HepG2 (cell line): ENCODE results near the gene OVOL2. TPM values are rescaled to one million over a fixed set of nuclear protein-coding genes. Genes with fewer than 3 reads are reported as not detected.
A peak's percentile ranks its signal among the peaks of the same experiment; 100 is the strongest.

Experiments used
- ARID4A ChIP-seq: sonication (generic); formaldehyde crosslinking; IDR thresholded peaks from 2 replicates; pipeline ENCODE4 v1.5.0; 2020; ENCODE audit warnings: mild to moderate bottlenecking, missing genetic modification reagents, borderline replicate concordance
- FOSL2 ChIP-seq: sonication (generic); formaldehyde crosslinking; IDR thresholded peaks from 2 replicates; pipeline ENCODE4 v1.4.0; 2020; ENCODE audit warnings: missing genetic modification reagents
- HMG20A ChIP-seq: IDR thresholded peaks from 2 replicates; pipeline ENCODE4 v1.6.1; 2016; ENCODE audit warnings: borderline replicate concordance
- KAT7 ChIP-seq: IDR thresholded peaks from 2 replicates; pipeline ENCODE4 v1.6.1; 2018; ENCODE audit warnings: borderline replicate concordance, missing compliant biosample characterization
- PLRG1 ChIP-seq: fragments of 450-650 bp; conservative IDR thresholded peaks from 2 replicates; pipeline ENCODE4 v1.6.1; 2016
- SIX1 ChIP-seq: sonication (generic); formaldehyde crosslinking; IDR thresholded peaks from 2 replicates; pipeline ENCODE4 v1.4.0; 2020; ENCODE audit warnings: missing genetic modification reagents, borderline replicate concordance
- TEF ChIP-seq: sonication (generic); formaldehyde crosslinking; IDR thresholded peaks from 2 replicates; pipeline ENCODE4 v1.5.0; 2020; ENCODE audit warnings: missing genetic modification reagents
- TIGD3 ChIP-seq: sonication (generic); formaldehyde crosslinking; IDR thresholded peaks from 2 replicates; pipeline ENCODE4 v1.5.1; 2020; ENCODE audit warnings: mild to moderate bottlenecking, missing genetic modification reagents, borderline replicate concordance
- ZNF232 ChIP-seq: sonication (generic); formaldehyde crosslinking; IDR thresholded peaks from 2 replicates; pipeline ENCODE4 v1.4.0; 2020; ENCODE audit warnings: missing genetic modification reagents, borderline replicate concordance
- ZNF235 ChIP-seq: sonication (generic); formaldehyde crosslinking; IDR thresholded peaks from 2 replicates; pipeline ENCODE4 v1.8.1; 2023; ENCODE audit warnings: mild to moderate bottlenecking, missing genetic modification reagents, borderline replicate concordance
- ZNF274 ChIP-seq: sonication (generic); formaldehyde crosslinking; IDR thresholded peaks from 2 replicates; pipeline ENCODE4 v1.5.1; 2020; ENCODE audit warnings: mild to moderate bottlenecking, missing genetic modification reagents
- ZNF350 ChIP-seq: sonication (generic); formaldehyde crosslinking; IDR thresholded peaks from 2 replicates; pipeline ENCODE4 v1.4.0; 2020; ENCODE audit warnings: mild to moderate bottlenecking, low read depth, missing genetic modification reagents, borderline replicate concordance
- ZNF619 ChIP-seq: sonication (generic); formaldehyde crosslinking; IDR thresholded peaks from 2 replicates; pipeline ENCODE4 v1.4.0; 2020; ENCODE audit warnings: mild to moderate bottlenecking, missing genetic modification reagents
- ZNF747 ChIP-seq: sonication (generic); formaldehyde crosslinking; IDR thresholded peaks from 2 replicates; pipeline ENCODE4 v1.8.1; 2023; ENCODE audit warnings: missing genetic modification reagents, mild to moderate bottlenecking, borderline replicate concordance
- polyA plus RNA-seq, 8 experiments: library from polyadenylated mRNA; depleted of rRNA in 3 of 8; stranded (reverse) in 7 of 8; unstranded in 1 of 8; fragments of >200 nt; fragmentation: Illumina TruSeq in 4 of 8; extraction: Trizol in 4 of 8; gene quantifications; 2 replicates each; pipeline versions ENCODE4 v1.2.1 to v1.2.3, GENCODE V29; 2011 to 2016; ENCODE audit warnings: low read depth in 4 of 8, missing spikeins in 1 of 8, mixed read lengths in 1 of 8; ENCODE audit not compliant: insufficient read depth in 1 of 8
- total RNA-seq, 5 experiments: library from RNA; depleted of rRNA; stranded (reverse); fragments of >200 nt; fragmentation: Illumina TruSeq; extraction: Trizol; gene quantifications; 2 replicates each; pipeline ENCODE4 v1.2.3, GENCODE V29; 2016; ENCODE audit warnings: low read depth in 1 of 5

OVOL2 gene
- total and polyA plus RNA-seq, 2 of the 13 experiments (the other 11 are each of a cell fraction or from before 2014, with no cell fraction given): 0.20 to 0.31 TPM

GRCh38 chr20:18004384-18005031 is 53.2 kb downstream of the OVOL2 start (continued):
- TF ChIP-seq HMG20A (CRISPR knock-in tag) (0 out of 2 replicates have a peak, but pooled peaks have one; percentile 26), ZNF747 (CRISPR knock-in tag) (0 out of 2 replicates have a peak, but pooled peaks have one; percentile 67), ZNF232 (CRISPR knock-in tag) (no peak), ZNF619 (CRISPR knock-in tag) (no peak), TEF (peak; percentile 93; the same call in 1 of the 2 replicates), KAT7 (CRISPR knock-in tag) (peak; percentile 55; the same call in 1 of the 2 replicates), ZNF274 (CRISPR knock-in tag) (no peak), ZNF235 (CRISPR knock-in tag) (no peak), FOSL2 (CRISPR knock-in tag) (no peak), TIGD3 (CRISPR knock-in tag) (no peak), ZNF350 (CRISPR knock-in tag) (0 out of 2 replicates have a peak, but pooled peaks have one; percentile 19), ARID4A (CRISPR knock-in tag) (no peak), PLRG1 (no peak), SIX1 (CRISPR knock-in tag) (no peak)
